Sciatic nerve (tissue), 2 donors: ENCODE results near the gene ZNF493. TPM values are rescaled to one million over a fixed set of nuclear protein-coding genes. Genes with fewer than 3 reads are reported as not detected.

Experiments used
- ATAC-seq: fragments of 200-7000 bp; cut with Tn5 transposase; one replicate; pipeline ENCODE4 v1.9.1; 2020; ENCODE audit warnings: mild to moderate bottlenecking, moderate library complexity
- DNase-seq: peaks from one replicate; pipeline ENCODE4 v3.0.0-alpha.2; 2020; ENCODE audit warnings: low spot score
- intact Hi-C: fragments of 100-400 bp; cut with DNase I; formaldehyde crosslinking; loops from one replicate; pipeline ENCODE4 v1.14.2; 2022
- total RNA-seq: library from RNA; stranded (reverse); fragmentation: NEBNext Ultra II Directional; extraction: Animal tissue kit (Norgen Biotek cat#: 25700); gene quantifications from one replicate; pipeline ENCODE4 v1.2.1, GENCODE V29; 2021
- donor health status: DM: no; HTN: no; CAD: no.
- donor health status: DM: no; HTN: no; CAD: no.

Gene ZNF493
- 37.9 TPM for total RNA-seq

GRCh38 chr19:21396893-21397572 is at the start of gene ZNF493:
ZNF493 (plus strand) TSS chr19:21397133; CDS start chr19:21397238, 105 bp downstream.
- peak; percentile 95 for DNase-seq
- peak; percentile 100 for ATAC-seq
- intact Hi-C loops, result no loop called here

- intact Hi-C loops, result no loop called here
- DNase-seq (no peak), ATAC-seq (no peak)
Observed at GRCh38 chr19:21352830-21353229, 44.1 kb upstream of the ZNF493 start.

GRCh38 chr19:21358768-21359451 is 38.0 kb upstream of the ZNF493 start, which contains the start of gene ZNF738:
ZNF738 (plus strand) TSS chr19:21359000; CDS start chr19:21359141, 141 bp downstream.
- intact Hi-C loops, result no loop called here
- DNase-seq, result peak; percentile 94
- ATAC-seq, result peak; percentile 100

GRCh38 chr19:21362291-21362690 is 34.6 kb upstream of the ZNF493 start:
- ATAC-seq (no peak), DNase-seq (no peak)
- intact Hi-C loops, result no loop called here

- intact Hi-C loops, result no loop called here
- ATAC-seq (no peak), DNase-seq (no peak)
Observed at GRCh38 chr19:21383980-21384582, 12.9 kb upstream of the ZNF493 start.

- no peak for DNase-seq
- intact Hi-C loops, result no loop called here
- ATAC-seq, result no peak
Observed at GRCh38 chr19:21396121-21396520, 812 bp upstream of the ZNF493 start.

- intact Hi-C loops, result no loop called here
- DNase-seq (no peak), ATAC-seq (no peak)
Observed at GRCh38 chr19:21398851-21399250, 1.9 kb downstream of the ZNF493 start.

- DNase-seq (no peak), ATAC-seq (no peak)
- intact Hi-C loops, result no loop called here
Observed at GRCh38 chr19:21402303-21402985, 5.5 kb downstream of the ZNF493 start.

- ATAC-seq (no peak), DNase-seq (no peak)
- intact Hi-C loops, result no loop called here
Observed at GRCh38 chr19:21410166-21410565, 13.2 kb downstream of the ZNF493 start.

- DNase-seq (no peak), ATAC-seq (no peak)
- intact Hi-C loops, result no loop called here
Observed at GRCh38 chr19:21422244-21422643, 25.3 kb downstream of the ZNF493 start.

GRCh38 chr19:21423057-21424041 is 26.4 kb downstream of the ZNF493 start:
- ATAC-seq (no peak), DNase-seq (no peak)
- intact Hi-C loops, result no loop called here

- intact Hi-C loops, result no loop called here
- ATAC-seq (no peak), DNase-seq (no peak)
Observed at GRCh38 chr19:21430675-21431074, 33.7 kb downstream of the ZNF493 start.

- no peak for ATAC-seq
- intact Hi-C loops, result no loop called here
- no peak for DNase-seq
Observed at GRCh38 chr19:21432590-21432989, 35.7 kb downstream of the ZNF493 start.

GRCh38 chr19:21434516-21434915 is 37.6 kb downstream of the ZNF493 start:
- intact Hi-C loops, result no loop called here
- ATAC-seq (no peak), DNase-seq (no peak)

- DNase-seq, result no peak
- intact Hi-C loops, result no loop called here
Observed at GRCh38 chr19:21434967-21435544, 38.1 kb downstream of the ZNF493 start.

GRCh38 chr19:21439201-21439751 is 42.3 kb downstream of the ZNF493 start:
- no peak for DNase-seq
- intact Hi-C loops, result no loop called here
- ATAC-seq, result no peak

More at GRCh38 chr19:21434967-21435544, 38.1 kb downstream of the ZNF493 start:
- ATAC-seq, result no peak

- intact Hi-C loops, result loop anchor here (5.0 kb wide), 1 partner anchor 1363 kb away; the partner anchor contains the start of gene ZNF90
- DNase-seq (no peak), ATAC-seq (no peak)
Observed at GRCh38 chr19:21440321-21440720, 43.4 kb downstream of the ZNF493 start.

GRCh38 chr19:21451187-21451586 is 54.3 kb downstream of the ZNF493 start:
- intact Hi-C loops, result no loop called here
- ATAC-seq, result no peak
- no peak for DNase-seq
